ENCODE measurements around the gene RAB35. TPM values are rescaled to one million over a fixed set of nuclear protein-coding genes. Genes with fewer than 3 reads are reported as not detected.

The RAB35 gene
- total RNA-seq, 1 donor from 2014 or later = 44.4 TPM

DNA sequence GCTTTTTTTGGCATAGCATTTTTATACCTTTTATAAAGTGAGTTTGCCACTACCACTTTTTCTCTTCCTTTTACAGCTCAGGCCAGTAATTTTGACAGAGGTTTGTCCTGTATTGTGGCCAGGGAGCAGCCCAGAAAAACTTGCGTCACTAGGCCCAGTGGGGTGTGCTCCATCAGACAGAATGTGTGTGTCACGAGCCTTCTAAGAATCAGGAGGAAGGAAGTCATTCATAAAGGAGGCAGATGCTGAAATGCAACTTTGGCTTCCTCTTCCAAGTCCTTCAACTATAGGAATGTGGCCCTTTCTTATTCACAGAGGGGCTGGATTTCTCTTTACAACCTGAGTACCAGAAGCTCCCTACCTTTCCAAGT lies 10.1 kb upstream of the RAB35 start:
- Mint-ChIP-seq H3K36me3 (ENCODE audit: low read depth) (peaks cover 34% of the 10 kb centered on the region), H3K9me3 (ENCODE audit: low read depth) (no peaks in the 10 kb centered on the region), H3K27me3 (ENCODE audit: low read depth) (no peaks in the 10 kb centered on the region), H3K4me3 (ENCODE audit: unreplicated experiment) (no peak overlapping the region), H3K27ac (ENCODE audit: unreplicated experiment) (no peak overlapping the region), H3K4me1 (ENCODE audit: low read depth) (peaks cover 4% of the 10 kb centered on the region)
- no peak for TF ChIP-seq CTCF (IDR thresholded peaks at IDR 0.05)
- no peak for DNase-seq (ENCODE audit: low spot score)

DNA sequence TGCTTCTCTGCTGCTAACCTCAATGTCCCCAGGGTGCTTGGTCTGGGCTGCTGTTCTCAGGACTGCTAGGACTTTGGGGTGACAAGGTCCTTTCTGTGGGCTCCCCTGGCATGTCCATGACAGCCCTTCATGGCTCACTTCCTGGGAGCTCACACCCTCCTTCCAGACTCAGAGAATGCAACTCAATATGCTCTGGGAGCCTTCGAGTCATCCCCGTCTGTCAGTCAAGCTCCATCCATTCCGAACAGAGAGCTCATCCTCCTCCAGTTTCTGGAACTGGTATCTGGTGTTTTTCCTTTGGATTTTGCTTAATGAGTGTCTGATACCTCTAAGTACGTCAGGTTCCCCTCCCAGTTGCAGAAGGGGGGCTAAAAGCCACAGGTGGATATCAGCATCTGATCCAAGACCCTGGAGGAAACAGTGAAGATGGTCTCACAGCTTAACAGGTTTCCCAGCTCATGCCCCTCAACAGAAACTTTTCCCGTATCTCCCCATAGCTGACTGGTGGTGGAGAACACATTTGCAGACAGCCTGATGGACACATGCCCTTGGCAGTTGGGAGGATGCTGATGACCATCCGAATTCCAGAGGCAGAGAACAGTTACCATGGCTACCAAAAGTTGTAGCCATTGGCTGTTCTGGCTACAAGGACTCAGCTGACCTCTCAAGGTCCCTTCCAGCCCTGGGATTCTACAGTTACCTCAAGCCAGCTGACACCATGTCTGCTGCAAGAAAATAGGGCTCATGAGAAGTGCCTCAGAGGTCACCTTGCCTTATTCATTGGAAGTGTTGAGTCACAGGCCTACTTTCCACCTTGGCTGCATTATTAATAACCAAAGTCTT lies 9.5 kb upstream of the RAB35 start:
- peak overlapping the region; percentile 32 for H3K27ac Mint-ChIP-seq (ENCODE audit: unreplicated experiment)
- no peak for TF ChIP-seq CTCF (IDR thresholded peaks at IDR 0.05)
- H3K27me3 Mint-ChIP-seq (ENCODE audit: low read depth) = no peaks in the 10 kb centered on the region
- no peak overlapping the region for H3K4me3 Mint-ChIP-seq (ENCODE audit: unreplicated experiment)
- no peaks in the 10 kb centered on the region for H3K9me3 Mint-ChIP-seq (ENCODE audit: low read depth)
- no peak for DNase-seq (ENCODE audit: low spot score)
- H3K36me3 Mint-ChIP-seq (ENCODE audit: low read depth) = peaks cover 29% of the 10 kb centered on the region
- H3K4me1 Mint-ChIP-seq (ENCODE audit: low read depth) = peaks cover 5% of the 10 kb centered on the region

DNA sequence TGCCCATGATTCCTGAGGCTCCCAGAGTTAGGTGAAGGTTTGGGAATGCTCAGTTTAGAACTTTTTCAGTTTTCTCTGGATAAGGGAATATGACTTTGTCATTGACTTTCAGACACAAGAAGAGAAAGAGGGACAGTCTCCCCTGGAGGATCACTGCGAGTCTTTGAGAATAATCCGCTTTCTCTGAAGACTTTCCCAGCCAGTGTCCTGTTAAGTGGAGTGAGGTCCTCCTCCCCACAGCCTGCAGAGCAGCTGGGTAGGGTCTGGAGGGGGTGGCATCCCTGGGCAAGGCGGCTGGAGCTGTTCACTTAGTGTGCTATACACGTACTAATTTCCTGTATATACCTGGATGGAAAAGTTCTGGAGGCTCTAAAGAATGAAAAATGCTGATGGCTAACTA lies 8.5 kb upstream of the RAB35 start:
- H3K36me3 Mint-ChIP-seq (ENCODE audit: low read depth) = peaks cover 27% of the 10 kb centered on the region
- no peak for DNase-seq (ENCODE audit: low spot score)
- no peak for TF ChIP-seq CTCF (IDR thresholded peaks at IDR 0.05)
- no peaks in the 10 kb centered on the region for H3K9me3 Mint-ChIP-seq (ENCODE audit: low read depth)
- H3K27ac Mint-ChIP-seq (ENCODE audit: unreplicated experiment) = no peak overlapping the region
- H3K4me3 Mint-ChIP-seq (ENCODE audit: unreplicated experiment) = no peak overlapping the region
- no peaks in the 10 kb centered on the region for H3K27me3 Mint-ChIP-seq (ENCODE audit: low read depth)
- H3K4me1 Mint-ChIP-seq (ENCODE audit: low read depth) = peaks cover 12% of the 10 kb centered on the region

GRCh38 chr12:120121766-120122293 lies 5.3 kb upstream of the RAB35 start:
- H3K4me1 Mint-ChIP-seq (ENCODE audit: low read depth) = peaks cover 37% of the 10 kb centered on the region
- no peaks in the 10 kb centered on the region for H3K27me3 Mint-ChIP-seq (ENCODE audit: low read depth)
- no peaks in the 10 kb centered on the region for H3K9me3 Mint-ChIP-seq (ENCODE audit: low read depth)
- H3K4me3 Mint-ChIP-seq (ENCODE audit: unreplicated experiment) = no peak overlapping the region
- no peak for DNase-seq (ENCODE audit: low spot score)
- H3K27ac Mint-ChIP-seq (ENCODE audit: unreplicated experiment) = no peak overlapping the region
- H3K36me3 Mint-ChIP-seq (ENCODE audit: low read depth) = peaks cover 4% of the 10 kb centered on the region
- TF ChIP-seq CTCF (IDR thresholded peaks at IDR 0.05) = no peak

DNA sequence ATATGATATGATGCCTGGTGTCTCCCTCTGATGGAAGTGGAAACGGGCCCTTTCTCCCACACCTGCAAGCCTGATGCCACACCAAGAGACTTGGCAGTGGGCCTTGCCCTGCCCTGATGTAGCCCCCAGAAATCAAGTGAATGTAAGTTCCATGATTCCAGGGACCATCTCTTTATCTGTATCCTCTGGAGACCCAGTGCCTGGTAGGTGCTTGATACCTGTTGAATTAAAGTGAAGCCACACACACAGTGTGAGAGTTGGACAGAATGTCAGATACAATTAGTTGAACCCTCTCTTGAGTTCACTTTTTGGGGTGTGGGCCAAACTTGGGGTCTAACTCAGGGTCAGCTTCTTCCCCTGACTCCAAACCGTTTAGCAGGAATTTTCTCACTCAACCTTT lies 4.8 kb upstream of the RAB35 start:
- Mint-ChIP-seq H3K36me3 (ENCODE audit: low read depth) (peaks cover 3% of the 10 kb centered on the region), H3K4me3 (ENCODE audit: unreplicated experiment) (no peak overlapping the region), H3K4me1 (ENCODE audit: low read depth) (peaks cover 34% of the 10 kb centered on the region), H3K27ac (ENCODE audit: unreplicated experiment) (peak overlapping the region; percentile 33), H3K27me3 (ENCODE audit: low read depth) (no peaks in the 10 kb centered on the region), H3K9me3 (ENCODE audit: low read depth) (no peaks in the 10 kb centered on the region)
- no peak for DNase-seq (ENCODE audit: low spot score)
- TF ChIP-seq CTCF (IDR thresholded peaks at IDR 0.05) = no peak
